NCI-H748 (cell line): Measurements from ENCODE around the gene USP34.
A peak's percentile ranks its signal among the peaks of the same experiment; 100 is the strongest.
"Not testable (repeated sequence)": the region's sequence is repeated elsewhere in the genome, so short reads cannot be mapped to it uniquely, and the experiment has no call there.

Source experiments
- DNase-seq: peaks from one replicate; lab custom pipeline; 2025; ENCODE audit not compliant: unreplicated experiment; lab: John Stamatoyannopoulos, UW

Gene USP34

DNA sequence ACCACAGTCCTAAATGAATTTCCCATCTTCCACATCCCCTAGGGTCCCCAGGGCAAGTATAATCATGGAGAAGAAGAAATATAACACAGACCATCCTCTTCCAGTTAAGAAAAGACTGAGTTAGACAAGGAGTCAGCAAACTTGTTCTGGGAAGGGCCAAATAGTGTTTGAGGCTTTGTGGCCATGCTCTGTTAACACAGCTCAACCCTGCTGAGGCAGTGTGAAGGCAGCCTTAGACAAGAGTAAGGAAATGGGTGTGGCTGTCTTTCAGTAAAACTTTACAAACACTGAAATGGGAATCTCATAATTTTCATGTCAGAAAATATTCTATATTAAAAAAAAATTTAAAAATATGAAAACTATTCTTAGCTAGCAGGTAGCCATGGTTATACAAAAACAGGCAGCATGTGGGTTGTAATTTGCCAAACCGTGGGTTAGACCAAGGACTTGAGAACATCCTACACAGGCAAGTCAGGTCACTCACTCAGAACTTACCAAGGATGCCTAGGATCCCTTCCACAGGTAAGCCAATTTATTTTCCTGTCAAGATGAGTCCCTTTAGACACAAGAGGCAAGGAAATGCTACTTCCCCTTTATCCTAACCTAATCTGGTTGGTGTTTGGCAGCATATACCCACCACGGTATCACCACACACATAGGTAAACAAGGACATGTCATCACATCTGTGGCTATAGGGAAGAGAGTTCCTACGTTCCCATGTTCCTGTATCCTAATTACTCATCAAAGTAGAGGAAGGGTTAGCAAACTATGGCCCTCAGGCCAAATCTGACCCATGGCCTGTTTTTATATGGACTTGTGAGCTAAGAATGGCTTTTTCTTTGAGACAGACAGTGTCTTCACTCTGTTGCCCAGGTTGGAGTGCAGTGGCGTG, 277.0 kb downstream of the USP34 start:
- DNase-seq, result no peak

DNA sequence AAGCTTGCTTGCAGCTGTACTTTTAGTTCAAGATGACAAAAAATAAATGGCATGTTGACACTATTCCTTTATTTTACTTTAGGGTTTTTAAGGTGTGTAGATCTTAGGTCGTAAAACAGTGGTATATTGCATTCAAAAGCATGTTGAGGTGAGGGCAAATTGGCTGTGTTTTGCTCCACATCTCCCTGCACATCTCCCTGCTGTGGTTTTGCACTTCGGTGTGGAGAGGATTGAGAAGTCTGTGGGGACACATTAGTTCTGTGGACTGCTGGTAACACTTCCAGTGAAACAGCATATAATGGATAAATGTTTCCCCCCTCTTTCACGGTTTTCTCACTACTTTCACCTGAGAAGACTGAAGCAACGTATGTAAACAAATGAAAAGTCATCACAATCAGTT, 283.8 kb downstream of the USP34 start:
- DNase-seq, result no peak

DNA sequence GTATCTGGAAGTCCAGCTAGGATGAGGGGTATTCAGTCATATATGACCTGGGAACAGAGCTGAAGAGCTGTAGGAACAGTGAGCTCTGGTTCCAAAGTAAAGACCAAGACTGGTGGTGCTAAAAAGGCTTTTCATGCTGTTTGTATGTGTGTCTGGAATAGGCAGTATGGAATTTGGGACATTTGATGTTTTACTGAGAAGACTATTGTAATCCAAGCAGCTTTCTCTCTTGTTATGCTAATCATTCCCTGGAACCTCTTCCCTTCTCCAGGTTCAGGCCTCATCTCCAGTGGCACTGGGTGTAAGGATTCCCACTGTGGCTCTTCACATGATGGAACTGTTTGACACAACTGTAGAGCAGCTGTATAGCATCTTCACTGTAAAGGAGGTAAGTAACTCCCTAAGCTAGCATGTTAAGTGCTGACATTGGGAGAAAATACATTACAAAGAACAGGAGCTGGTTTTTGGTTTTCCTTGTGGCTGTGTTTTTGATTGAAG, 285.6 kb downstream of the USP34 start:
- no peak for DNase-seq

DNA sequence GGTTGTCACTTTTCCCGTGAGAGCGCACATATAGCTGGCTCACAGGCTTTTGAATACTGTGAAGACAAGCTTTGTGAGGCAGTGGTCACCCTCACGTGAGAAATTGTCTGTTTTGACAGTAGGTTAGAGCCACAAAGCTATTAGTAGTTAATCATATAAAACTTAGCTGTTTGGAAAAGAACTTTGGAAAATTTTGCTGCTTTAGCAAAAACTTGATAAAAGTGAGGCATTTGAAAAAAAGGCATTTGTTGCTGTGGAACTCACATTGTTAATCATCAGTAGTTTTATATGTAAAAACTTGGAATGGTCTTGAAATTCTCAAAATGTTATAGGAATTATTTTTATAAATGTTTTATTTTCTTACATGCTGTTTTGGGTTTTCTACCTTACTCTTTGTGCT, 286.6 kb downstream of the USP34 start:
- no peak for DNase-seq

DNA sequence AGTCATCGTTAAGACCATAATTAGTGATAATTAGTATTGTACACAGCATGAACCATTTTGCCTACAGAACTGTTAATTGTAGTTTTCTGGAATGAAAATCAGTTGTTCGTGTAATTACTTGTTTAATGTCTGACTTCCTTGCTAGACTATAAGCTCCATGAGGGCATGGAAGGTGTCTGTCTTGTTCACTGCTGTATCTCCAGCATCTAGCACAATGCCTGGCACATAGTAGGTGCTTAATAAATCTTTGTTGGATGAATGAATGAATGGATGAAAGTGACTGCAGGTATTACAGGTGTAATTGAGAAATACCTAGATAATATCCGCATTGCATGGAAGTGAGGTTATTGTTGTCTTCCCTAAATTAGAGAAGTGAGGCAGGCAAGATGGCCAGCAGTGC, 287.1 kb downstream of the USP34 start:
- no peak for DNase-seq

DNA sequence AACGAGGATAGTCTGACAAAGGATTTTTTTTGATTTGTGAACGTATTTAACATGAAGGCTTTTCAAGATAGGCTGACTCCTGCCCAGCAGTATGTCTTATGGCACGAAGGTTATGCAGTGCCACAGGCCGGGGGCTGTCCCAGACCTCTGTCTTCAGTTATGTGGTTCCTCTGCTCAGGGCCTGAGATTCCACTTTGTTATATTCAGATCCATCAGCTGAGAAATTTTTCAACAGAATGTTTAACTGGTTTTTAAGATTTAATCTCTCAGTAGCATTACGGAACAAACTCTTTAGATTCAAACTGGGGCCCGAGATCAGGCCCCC, 288.9 kb downstream of the USP34 start:
- no peak for DNase-seq

DNA sequence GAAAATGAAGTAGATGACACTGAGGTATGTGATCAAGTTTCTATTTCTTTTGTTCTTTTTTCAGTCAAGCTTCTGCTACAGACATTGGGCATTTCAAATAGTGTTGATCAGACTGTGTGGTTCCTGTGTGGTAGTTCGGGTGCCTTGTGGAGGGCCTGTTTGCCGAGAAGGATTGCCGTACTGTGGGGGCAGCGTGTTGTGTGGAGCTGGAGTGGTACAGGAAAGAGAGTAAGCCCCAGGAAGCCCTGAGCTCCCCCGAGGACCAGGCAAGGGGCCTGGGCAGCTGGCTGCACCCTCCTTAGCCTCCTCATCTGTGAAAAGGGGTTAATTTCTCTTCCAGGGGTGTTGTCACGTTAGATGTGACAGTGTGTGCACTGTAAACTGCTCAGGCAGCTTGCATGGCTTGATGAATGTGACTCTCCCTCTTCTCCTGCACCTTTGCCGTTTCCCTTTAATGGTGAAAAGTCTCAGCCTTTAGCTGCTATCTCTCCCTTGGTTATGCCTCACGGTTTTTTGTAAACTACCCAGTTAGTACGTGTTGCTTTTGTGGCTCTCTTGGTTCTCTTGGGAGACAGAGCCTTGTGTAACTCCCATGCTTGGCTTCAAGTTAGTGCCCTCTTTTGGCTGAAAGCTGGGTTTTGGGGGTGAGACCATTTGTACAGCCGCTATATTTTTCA, 289.4 kb downstream of the USP34 start:
- DNase-seq, result no peak

DNA sequence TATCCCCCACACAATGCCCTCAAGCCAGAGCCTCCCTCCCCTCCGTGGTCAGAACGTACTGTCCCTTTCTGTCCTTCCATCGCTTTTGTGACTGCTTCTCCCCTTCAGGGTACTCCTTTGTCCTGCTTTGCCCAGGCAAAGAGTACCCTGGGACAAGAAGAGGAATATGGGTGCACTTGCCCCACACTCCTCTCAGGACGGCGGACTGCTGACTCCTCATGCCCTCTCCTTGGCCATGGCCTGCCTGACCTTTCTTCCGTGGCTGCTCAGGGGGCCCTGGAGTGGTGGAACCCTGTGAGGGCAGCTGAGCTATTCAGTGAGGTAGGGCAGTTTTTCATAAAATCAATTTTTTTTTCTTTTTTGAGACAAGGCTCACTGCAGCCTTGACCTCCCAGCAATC, 290.2 kb downstream of the USP34 start:
- DNase-seq, result no peak

DNA sequence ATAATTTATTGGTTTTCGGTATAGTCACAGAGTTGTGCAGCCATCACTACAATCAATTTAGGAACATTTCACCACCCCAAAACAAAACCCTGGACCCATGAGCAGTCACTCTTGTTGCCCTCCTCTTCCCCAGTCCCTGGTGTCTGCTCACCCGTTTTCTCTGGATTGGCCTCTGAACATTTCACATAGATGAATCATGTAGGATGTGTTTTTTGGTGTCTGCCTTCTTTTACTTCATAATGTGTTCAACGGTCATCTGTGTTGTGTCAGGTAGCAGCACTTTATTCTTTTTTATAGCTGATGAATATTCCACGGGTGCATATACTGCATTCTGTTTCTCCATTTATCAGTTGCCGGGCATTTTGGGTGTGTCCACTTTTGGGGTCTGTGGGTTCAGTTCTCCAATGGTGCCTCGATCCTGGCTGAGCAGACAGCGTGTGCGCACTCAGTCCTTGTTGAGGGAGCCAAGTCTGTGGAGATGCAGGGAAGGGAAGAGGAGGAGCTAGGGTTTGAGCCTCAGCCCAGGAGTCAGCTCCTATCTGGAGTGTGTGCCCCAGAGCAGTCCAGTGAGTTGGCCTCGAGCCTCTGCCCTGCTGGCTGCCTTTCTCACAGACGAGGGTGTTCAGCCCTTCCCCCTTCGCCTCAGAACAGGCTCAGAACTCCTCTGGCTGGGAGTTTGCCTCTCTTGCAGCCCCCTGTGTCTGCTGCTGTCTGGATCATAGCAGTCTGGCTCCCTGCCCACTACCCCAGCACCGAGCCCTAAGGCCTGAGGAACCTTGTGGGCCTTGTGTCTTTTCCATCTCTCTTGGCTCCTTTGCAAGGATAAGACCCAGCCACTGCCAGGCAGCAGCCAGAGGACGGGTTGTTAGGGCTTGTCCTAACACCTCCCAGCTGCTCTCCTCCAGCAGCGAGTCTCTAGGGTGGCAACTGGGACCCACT, 290.9 kb downstream of the USP34 start:
- DNase-seq, result no peak

DNA sequence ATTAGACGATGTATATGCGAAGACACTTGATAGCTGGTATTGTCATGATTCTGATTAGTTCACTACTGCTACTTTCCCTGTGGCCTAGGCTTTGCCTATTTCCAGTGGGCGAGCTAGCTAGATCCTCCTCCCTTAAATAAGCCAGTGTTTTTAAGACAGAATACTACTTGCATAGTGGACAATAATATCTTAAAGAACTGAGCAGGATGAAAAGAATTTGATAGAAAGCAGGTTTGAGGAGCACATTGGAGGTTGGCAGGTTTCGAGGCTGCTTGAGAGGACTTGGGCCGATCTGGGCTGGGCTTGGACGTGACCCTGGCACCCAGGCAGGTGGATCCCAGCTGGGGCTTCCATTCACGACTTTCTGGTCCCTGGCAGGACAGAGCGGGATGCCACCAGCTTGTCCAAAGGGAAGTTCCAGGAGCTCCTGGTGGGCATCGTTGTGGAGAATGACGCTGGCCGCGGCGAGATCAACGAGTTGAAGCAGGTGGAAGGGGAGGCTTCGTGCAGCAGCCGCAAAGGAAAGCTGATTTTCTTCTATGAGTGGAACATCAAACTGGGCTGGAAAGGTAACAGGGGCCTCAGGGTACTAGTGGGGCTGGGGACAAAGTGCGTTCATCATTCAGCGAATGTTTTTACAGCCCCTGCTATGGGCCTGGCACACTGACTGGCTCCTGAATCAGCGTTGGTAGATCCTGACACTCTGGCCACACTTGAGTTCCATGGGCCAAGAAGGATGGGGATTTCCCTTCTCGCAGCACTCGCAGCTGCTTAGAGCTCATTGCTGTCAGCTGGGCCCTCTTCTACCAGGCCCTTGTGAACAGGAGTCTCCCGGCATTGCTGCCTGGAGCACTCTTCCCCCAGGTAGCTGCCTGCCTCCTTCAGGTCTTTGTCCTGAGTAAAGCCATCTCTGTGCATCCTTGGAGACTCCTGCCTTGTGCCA, 292.0 kb downstream of the USP34 start:
- DNase-seq, result no peak

DNA sequence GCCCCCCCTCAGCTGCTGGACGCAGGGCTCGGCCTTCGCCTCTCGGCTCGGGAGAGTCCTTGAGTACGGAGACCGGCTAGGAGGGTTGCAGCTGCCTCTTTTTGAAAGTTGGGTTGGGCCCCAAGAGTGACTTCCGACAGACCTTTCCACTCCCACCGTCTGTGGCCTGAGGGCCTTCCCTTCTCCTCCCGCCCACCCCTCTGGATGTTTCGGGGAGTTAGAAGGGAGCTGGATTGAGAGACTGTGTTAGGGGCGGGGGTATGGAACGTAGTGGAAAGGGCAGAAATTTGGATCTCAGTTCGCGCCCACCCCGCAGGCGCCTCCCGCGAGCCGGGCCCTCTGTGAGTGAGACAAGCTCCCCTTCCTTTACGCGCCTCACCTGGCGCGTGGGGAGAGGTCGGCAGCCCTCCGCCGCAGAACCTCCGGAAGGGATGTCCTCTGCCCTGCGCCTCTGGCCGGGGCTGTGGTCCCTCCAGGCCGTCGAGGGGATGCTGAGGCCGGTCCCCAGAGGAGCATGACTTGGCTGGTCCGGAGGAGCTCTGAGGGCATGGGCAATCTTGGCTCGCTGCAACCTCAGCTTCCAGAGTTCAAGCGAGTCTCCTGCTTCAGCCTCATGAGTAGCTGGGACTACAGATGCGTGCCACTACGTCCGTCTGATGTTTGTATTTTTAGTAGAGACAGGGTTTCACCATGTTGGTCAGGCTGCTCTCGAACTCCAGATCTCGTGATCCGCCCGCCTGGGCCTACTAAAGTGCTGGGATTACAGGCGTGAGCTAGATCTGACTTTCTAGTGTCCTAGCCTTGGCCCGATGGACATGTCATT, 292.9 kb downstream of the USP34 start:
- DNase-seq, result peak; percentile 29

DNA sequence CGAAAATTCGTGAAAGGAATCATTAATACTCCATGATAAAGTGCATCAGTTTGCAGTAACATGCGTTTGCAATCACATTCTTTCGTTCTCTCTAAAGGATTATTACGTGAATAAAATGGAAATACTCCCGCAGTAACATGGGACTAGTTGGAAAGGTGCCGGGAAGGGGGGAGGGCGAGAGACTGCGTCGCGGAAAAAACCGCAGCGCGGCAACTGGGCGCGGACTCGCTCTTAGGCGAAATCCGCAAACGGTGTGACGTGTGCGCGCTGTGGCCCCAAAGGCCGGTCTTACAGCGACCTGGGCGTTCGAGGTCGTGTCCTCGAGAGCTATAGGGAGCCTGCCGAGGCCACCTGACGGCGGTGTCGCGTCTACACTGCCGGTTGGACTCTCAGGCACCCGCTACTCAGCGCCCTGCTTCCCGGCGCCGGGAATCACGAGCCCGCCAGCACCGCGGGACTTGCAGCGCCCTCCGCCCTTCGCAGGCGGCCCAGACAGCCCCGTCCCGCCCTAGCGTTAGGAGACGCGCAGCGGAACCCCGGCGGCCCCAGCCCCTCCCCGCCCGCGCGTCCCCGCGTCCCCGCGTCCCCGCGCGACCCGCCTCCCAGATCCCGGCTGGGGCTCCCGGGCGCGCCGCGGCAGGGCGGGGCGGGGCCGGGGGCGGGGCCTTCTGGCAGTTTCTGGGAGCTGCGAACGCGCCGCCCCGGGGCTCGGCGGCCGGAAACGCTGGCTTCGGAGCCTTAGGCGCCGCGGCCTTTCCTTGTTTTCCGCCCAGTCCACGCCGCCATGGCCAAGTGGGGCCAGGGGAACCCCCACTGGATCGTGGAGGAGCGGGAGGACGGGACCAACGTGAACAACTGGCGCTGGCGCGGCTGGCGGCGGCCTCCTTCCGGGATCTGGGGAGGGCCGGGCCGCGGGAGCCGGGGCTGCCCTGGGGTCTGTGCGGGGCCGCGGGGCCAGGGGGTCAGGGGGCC, 293.8 kb downstream of the USP34 start:
- DNase-seq, result peak; percentile 88

DNA sequence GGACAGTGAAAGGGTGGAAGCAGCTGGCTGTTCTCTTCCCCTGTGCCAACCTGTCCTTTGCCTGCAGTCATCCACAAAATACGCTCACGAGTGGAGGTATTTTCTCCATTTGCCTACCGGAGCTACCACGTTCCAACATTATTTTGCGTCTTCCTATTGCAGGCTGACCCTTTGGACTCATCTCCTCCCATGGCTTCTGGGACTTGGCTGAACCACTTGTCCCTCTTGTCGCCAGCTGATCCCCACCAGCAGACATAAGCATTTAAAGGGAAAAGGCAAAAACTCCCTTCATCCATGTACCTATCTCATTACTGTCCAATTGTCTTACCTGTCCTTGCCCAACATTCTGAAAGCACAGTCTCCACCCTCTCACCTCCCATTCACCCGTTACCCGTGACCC, 295.9 kb downstream of the USP34 start:
- DNase-seq, result no peak

DNA sequence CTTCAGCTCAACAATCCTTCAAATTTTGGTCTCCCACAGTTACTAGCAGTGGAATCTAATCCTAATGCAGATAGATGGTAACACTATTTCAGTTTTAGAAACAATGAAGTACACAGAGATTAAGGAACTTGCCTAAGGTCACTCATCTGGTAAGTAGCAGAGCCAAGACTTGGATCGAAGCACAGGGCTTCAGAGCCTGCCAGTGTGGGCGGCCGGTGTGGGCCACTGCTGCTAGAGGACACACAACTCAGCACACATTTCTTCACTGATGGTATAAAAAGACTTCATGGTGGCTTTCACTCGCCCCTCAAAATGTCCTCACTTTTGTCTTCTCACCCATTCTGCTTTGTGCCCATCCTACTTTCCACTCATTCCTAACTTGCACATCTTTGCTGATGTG, 297.8 kb downstream of the USP34 start:
- no peak for DNase-seq

DNA sequence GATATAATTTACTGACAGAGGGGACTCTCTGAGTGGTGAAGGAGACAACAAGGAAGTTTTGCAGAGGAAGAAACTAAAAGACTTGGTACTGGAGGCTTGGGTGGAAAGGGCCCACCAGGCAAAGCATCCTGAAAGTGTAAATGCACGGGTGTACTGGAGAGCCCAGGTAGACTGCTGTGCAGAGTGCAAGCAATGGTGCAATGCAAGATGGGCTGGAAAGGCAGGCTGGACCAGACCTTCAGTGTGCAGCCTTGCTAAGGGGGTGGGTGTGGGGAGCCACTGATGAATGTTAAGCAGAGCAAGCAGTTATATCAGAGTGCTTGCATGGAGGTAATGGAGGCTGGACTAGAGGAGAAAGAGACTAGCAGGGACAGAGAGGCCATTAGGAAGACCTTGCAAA, 298.2 kb downstream of the USP34 start:
- no peak for DNase-seq

DNA sequence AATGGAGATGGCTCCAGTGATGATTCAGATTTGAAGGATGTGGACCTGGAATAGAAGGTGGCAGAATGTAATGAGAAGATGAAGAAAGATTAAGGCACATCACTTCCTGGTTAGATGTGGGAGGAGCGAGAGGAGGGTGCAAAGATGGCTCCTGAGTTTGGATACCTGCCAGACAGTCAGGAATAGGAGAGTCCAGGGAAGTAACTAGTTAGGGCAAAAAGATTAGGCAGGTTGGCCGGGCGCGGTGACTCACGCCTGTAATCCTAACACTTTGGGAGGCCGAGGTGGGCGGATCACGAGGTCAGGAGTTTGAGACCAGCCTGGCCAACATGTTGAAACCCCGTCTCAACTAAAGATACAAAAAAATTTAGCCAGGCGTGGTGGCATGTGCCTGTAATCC, 303.3 kb downstream of the USP34 start:
- DNase-seq, result no peak

DNA sequence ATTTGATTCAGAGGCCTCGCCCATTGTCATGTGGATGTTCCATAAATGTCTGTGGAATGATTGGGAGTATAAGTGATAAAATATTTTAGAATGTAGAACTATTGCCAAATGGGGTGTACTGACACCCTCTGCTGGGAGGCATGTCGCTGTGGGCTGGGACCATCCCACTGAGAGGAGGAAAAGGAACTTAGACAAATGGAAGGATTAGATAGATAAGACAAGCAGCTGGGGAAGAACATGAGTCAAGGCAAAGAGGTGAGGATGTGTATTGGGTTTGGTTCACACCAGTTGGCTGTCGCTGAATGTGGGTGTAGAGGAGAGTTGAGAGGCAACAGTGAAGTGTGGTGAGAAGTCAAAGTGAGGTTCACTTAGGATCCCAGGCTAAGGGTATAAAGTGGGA, 304.9 kb downstream of the USP34 start:
- DNase-seq, result no peak

DNA sequence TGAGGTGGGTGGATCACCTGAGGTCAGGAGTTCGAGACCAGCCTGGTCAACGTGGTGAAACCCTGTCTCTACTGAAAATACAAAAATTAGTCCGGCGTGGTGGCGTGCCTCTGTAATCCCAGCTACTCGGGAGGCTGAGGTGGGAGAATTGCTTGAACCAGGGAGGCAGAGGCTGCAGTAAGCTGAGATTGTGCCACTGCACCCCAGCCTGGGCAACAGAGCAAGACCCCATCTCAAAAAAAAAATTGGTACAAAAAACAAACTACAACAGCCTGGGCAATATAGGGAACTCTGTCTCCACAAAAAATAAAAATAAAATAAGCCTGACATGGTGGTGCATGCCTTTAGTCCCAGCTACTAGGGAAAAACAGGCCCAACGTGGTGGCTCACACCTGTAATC, 305.8 kb downstream of the USP34 start:
- not testable (repeated sequence) for DNase-seq
